ENCODE data around the gene BCL11A. TPM values are rescaled to one million over a fixed set of nuclear protein-coding genes. Genes with fewer than 3 reads are reported as not detected.

Gene BCL11A
- total and polyA plus RNA-seq, 2 experiments from 2014 or later, result 3.5 to 8.9 TPM

- H3K27ac ChIP-seq, result no peak overlapping the region
- no peaks in the 10 kb centered on the region for H4K20me1 ChIP-seq (ENCODE audit: insufficient read depth)
- H3K79me2 ChIP-seq (ENCODE audit: insufficient read depth), result no peaks in the 10 kb centered on the region
- no peaks in the 10 kb centered on the region for H3K9me2 ChIP-seq (ENCODE audit: insufficient read depth)
- no peaks in the 10 kb centered on the region for H3F3A ChIP-seq (ENCODE audit: insufficient read depth)
- no peak overlapping the region for H2AFZ ChIP-seq
- no peak overlapping the region for H3K4me3 ChIP-seq
- H3K9ac ChIP-seq, result no peak overlapping the region
- TF ChIP-seq EZH2phosphoT487 (IDR thresholded peaks at IDR 0.05; ENCODE audit: insufficient read depth, low read depth), result no peak
- no peak for TF ChIP-seq EZH2 (IDR thresholded peaks at IDR 0.05; ENCODE audit: insufficient read depth, poor library complexity, severe bottlenecking)
- no peaks in the 10 kb centered on the region for H3K9me3 ChIP-seq (ENCODE audit: low read depth)
- in situ Hi-C loops (cut with MboI), result no loop called here
- H3K36me3 ChIP-seq (ENCODE audit: low read depth), result peaks cover 4% of the 10 kb centered on the region; the same call in 1 of the 2 replicates
- no peak for DNase-seq
- no peak overlapping the region for H3K4me2 ChIP-seq (ENCODE audit: unreplicated experiment)
- no peaks in the 10 kb centered on the region for H3K27me3 ChIP-seq (replicated peaks; ENCODE audit: insufficient read depth)
- WGBS, 2 experiments (ENCODE audit: low coverage in 1 of 2, low lambda C conversion rate in 2 of 2, missing lambda C conversion rate in 2 of 2), result 70 to 85% methylated on average over 5 of the region's 5 CpGs
- H3K4me1 ChIP-seq (ENCODE audit: insufficient read depth), result no peaks in the 10 kb centered on the region
Observed at GRCh38 chr2:60459851-60460250, 93.6 kb downstream of the BCL11A start.

DNA sequence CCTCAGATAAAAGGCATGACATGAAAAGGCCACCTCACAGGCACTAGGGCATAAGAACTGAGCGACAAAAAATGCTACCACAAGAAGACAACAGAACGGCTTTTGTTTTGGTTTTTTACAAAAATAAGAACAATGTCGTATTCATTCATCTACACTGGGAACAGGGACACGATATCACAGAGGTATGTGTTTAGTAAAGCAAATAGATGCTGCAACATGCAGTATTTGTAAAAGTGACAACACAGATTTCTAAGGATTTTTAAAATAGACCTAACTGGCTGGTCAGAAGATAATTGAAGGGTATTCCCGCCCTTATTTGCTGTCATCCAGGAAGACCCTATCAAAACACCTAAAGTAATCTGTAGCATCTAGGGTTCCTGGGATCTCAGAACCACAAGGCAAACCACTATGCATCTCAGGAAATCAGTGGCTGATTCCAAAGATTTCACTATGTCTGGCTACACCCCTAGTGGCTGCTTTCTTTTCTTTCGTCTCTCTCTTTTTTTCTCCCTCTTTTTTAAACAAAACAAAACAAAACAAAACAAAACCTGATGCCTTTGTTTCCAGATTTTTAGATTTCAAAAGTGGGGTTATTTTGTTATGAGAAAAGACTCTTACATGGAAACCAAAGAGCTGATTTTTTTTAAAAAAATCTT, 97.2 kb downstream of the BCL11A start:
- Histone ChIP-seq H2AFZ (no peak overlapping the region), H3K4me3 (no peak overlapping the region), H3K27me3 (replicated peaks; ENCODE audit: insufficient read depth) (no peaks in the 10 kb centered on the region), H3K9me3 (ENCODE audit: low read depth) (no peaks in the 10 kb centered on the region), H4K20me1 (ENCODE audit: insufficient read depth) (no peaks in the 10 kb centered on the region), H3F3A (ENCODE audit: insufficient read depth) (no peaks in the 10 kb centered on the region), H3K27ac (no peak overlapping the region), H3K79me2 (ENCODE audit: insufficient read depth) (no peaks in the 10 kb centered on the region), H3K9me2 (ENCODE audit: insufficient read depth) (no peaks in the 10 kb centered on the region), H3K9ac (no peak overlapping the region), H3K36me3 (ENCODE audit: low read depth) (peaks cover 4% of the 10 kb centered on the region; the same call in 1 of the 2 replicates), H3K4me1 (ENCODE audit: insufficient read depth) (no peaks in the 10 kb centered on the region), H3K4me2 (ENCODE audit: unreplicated experiment) (no peak overlapping the region)
- no peak for TF ChIP-seq EZH2phosphoT487 (IDR thresholded peaks at IDR 0.05; ENCODE audit: insufficient read depth, low read depth)
- no peak for TF ChIP-seq EZH2 (IDR thresholded peaks at IDR 0.05; ENCODE audit: insufficient read depth, poor library complexity, severe bottlenecking)
- in situ Hi-C loops (cut with MboI), result no loop called here
- DNase-seq, result no peak
- 91 to 93% methylated on average over 6 of the region's 6 CpGs for WGBS, 2 experiments (ENCODE audit: low coverage in 1 of 2, low lambda C conversion rate in 2 of 2, missing lambda C conversion rate in 2 of 2)

- no peaks in the 10 kb centered on the region for H3K4me1 ChIP-seq (ENCODE audit: insufficient read depth)
- 96 to 97% methylated on average over 9 of the region's 9 CpGs for WGBS, 2 experiments (ENCODE audit: low coverage in 1 of 2, low lambda C conversion rate in 2 of 2, missing lambda C conversion rate in 2 of 2)
- no peak overlapping the region for H3K4me3 ChIP-seq
- no peaks in the 10 kb centered on the region for H3F3A ChIP-seq (ENCODE audit: insufficient read depth)
- H3K79me2 ChIP-seq (ENCODE audit: insufficient read depth), result no peaks in the 10 kb centered on the region
- DNase-seq, result no peak
- H3K9ac ChIP-seq, result no peak overlapping the region
- in situ Hi-C loops (cut with MboI), result no loop called here
- H3K36me3 ChIP-seq (ENCODE audit: low read depth), result no peaks in the 10 kb centered on the region; the same call in 1 of the 2 replicates
- no peak overlapping the region for H2AFZ ChIP-seq
- H3K4me2 ChIP-seq (ENCODE audit: unreplicated experiment), result no peak overlapping the region
- no peaks in the 10 kb centered on the region for H4K20me1 ChIP-seq (ENCODE audit: insufficient read depth)
- H3K27me3 ChIP-seq (replicated peaks; ENCODE audit: insufficient read depth), result no peaks in the 10 kb centered on the region
- H3K27ac ChIP-seq, result no peak overlapping the region
- no peaks in the 10 kb centered on the region for H3K9me2 ChIP-seq (ENCODE audit: insufficient read depth)
- TF ChIP-seq EZH2phosphoT487 (IDR thresholded peaks at IDR 0.05; ENCODE audit: insufficient read depth, low read depth), result no peak
- no peak for TF ChIP-seq EZH2 (IDR thresholded peaks at IDR 0.05; ENCODE audit: insufficient read depth, poor library complexity, severe bottlenecking)
- H3K9me3 ChIP-seq (ENCODE audit: low read depth), result no peaks in the 10 kb centered on the region
Observed at GRCh38 chr2:60453872-60454271, 99.6 kb downstream of the BCL11A start.

DNA sequence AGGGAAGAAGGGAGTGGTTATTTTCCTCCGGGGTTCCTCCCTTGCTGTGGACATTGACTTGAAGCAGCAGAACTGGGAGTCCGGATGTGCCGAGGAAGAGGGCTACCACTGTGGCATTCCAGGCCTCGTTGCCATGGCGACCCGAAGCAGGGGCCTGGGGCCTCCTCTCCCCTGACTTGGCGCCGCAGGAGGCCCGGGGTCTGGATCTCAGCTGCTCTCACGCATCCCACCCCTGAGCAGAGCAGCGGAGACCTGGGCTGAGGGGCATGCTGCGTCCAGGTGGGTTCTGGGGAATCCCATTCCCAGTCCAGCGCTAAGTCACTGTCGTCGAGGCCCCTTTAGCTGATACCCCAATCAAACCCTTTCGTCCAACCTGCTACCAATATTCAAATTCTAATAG, 100.2 kb downstream of the BCL11A start:
- Histone ChIP-seq H3K9ac (no peak overlapping the region), H3K36me3 (ENCODE audit: low read depth) (no peaks in the 10 kb centered on the region; the same call in 1 of the 2 replicates), H3K4me2 (ENCODE audit: unreplicated experiment) (no peak overlapping the region), H4K20me1 (ENCODE audit: insufficient read depth) (no peaks in the 10 kb centered on the region), H3K4me1 (ENCODE audit: insufficient read depth) (no peaks in the 10 kb centered on the region), H2AFZ (no peak overlapping the region), H3F3A (ENCODE audit: insufficient read depth) (no peaks in the 10 kb centered on the region), H3K79me2 (ENCODE audit: insufficient read depth) (no peaks in the 10 kb centered on the region), H3K4me3 (no peak overlapping the region), H3K27ac (no peak overlapping the region), H3K27me3 (replicated peaks; ENCODE audit: insufficient read depth) (no peaks in the 10 kb centered on the region), H3K9me2 (ENCODE audit: insufficient read depth) (no peaks in the 10 kb centered on the region), H3K9me3 (ENCODE audit: low read depth) (no peaks in the 10 kb centered on the region)
- in situ Hi-C loops (cut with MboI), result no loop called here
- TF ChIP-seq EZH2 (IDR thresholded peaks at IDR 0.05; ENCODE audit: insufficient read depth, poor library complexity, severe bottlenecking) (no peak), EZH2phosphoT487 (IDR thresholded peaks at IDR 0.05; ENCODE audit: insufficient read depth, low read depth) (no peak)
- no peak for DNase-seq
- WGBS, 2 experiments (ENCODE audit: low coverage in 1 of 2, low lambda C conversion rate in 2 of 2, missing lambda C conversion rate in 2 of 2), result 65 to 68% methylated on average over 16 of the region's 16 CpGs

All from GM23248 (cell line).